ENCODE data around the gene PHF23. TPM values are rescaled to one million over a fixed set of nuclear protein-coding genes. Genes with fewer than 3 reads are reported as not detected.

Gene PHF23
- total RNA-seq, 1 donor: 24.2 TPM

GRCh38 chr17:7207120-7208001 lies 31.9 kb downstream of the PHF23 start:
- DNase-seq (ENCODE audit: low read depth in 2 of 3, low spot score in 2 of 3): no peak

GRCh38 chr17:7205561-7205960 lies 33.7 kb downstream of the PHF23 start:
- DNase-seq (ENCODE audit: low read depth in 2 of 3, low spot score in 2 of 3): no peak

GRCh38 chr17:7204828-7205461 lies 34.3 kb downstream of the PHF23 start:
- peak; percentile 95 to 97 (median 96) for DNase-seq (ENCODE audit: low read depth in 2 of 3, low spot score in 2 of 3)

- DNase-seq (ENCODE audit: low read depth in 2 of 3, low spot score in 2 of 3): no peak
Observed at GRCh38 chr17:7204336-7204735, 34.9 kb downstream of the PHF23 start.

- no peak for DNase-seq (ENCODE audit: low read depth in 2 of 3, low spot score in 2 of 3)
Observed at GRCh38 chr17:7203391-7203790, 35.9 kb downstream of the PHF23 start.

- no peak for DNase-seq (ENCODE audit: low read depth in 2 of 3, low spot score in 2 of 3)
Observed at GRCh38 chr17:7196651-7197401, 42.4 kb downstream of the PHF23 start.

GRCh38 chr17:7195971-7196370 lies 43.3 kb downstream of the PHF23 start:
- no peak for DNase-seq (ENCODE audit: low read depth in 2 of 3, low spot score in 2 of 3)

GRCh38 chr17:7192271-7192937 lies 46.9 kb downstream of the PHF23 start:
- DNase-seq (ENCODE audit: low read depth in 2 of 3, low spot score in 2 of 3): no peak

- peak in 1 of 3 donors; percentile 38 for DNase-seq (ENCODE audit: low read depth in 2 of 3, low spot score in 2 of 3)
Observed at GRCh38 chr17:7191571-7192270, 47.5 kb downstream of the PHF23 start.

- no peak for DNase-seq (ENCODE audit: low read depth in 2 of 3, low spot score in 2 of 3)
Observed at GRCh38 chr17:7191069-7191468, 48.2 kb downstream of the PHF23 start.

GRCh38 chr17:7190276-7190917 lies 48.9 kb downstream of the PHF23 start:
- DNase-seq (ENCODE audit: low read depth in 2 of 3, low spot score in 2 of 3): no peak

GRCh38 chr17:7186241-7186640 lies 53.0 kb downstream of the PHF23 start:
- DNase-seq (ENCODE audit: low read depth in 2 of 3, low spot score in 2 of 3): peak in 2 of 3 donors; percentile 15 to 35

Small RNA genes lying within 50 kb of the gene (small RNA-seq; reads per million reads assigned to genes)
- not detected for gene AC120057.4
- gene MIR324: 138 reads per million, percentile 97 among the genes with 10 or more reads in this experiment
- not detected for gene RF00019

Other genes starting within 250 kb of the PHF23 start
- gene ALOX12, start 243.4 kb downstream of the PHF23 start, total RNA-seq: 4.3 TPM
- 43.4 TPM for gene RNASEK, start 226.8 kb downstream of the PHF23 start, total RNA-seq
- gene BCL6B, start 216.4 kb downstream of the PHF23 start, total RNA-seq: 17.8 TPM
- 3.0 TPM for gene SLC16A13, start 203.4 kb downstream of the PHF23 start, total RNA-seq
- 0.54 TPM for gene SLC16A11, start 195.4 kb downstream of the PHF23 start, total RNA-seq
- gene CLEC10A, start 159.2 kb downstream of the PHF23 start, total RNA-seq: under 0.01 TPM
- gene ASGR2, start 124.6 kb downstream of the PHF23 start, total RNA-seq: 0.54 TPM
- 7.3 TPM for gene ASGR1, start 60.1 kb downstream of the PHF23 start, total RNA-seq
- gene DLG4, start 19.6 kb downstream of the PHF23 start, total RNA-seq: 26.9 TPM
- 191 TPM for gene ACADVL, start 19.5 kb downstream of the PHF23 start, total RNA-seq
- gene DVL2, start 4.9 kb downstream of the PHF23 start, total RNA-seq: 78.6 TPM
- gene GABARAP, start 3.0 kb upstream of the PHF23 start, total RNA-seq: 121 TPM
- 62.7 TPM for gene CTDNEP1, start 12.3 kb upstream of the PHF23 start, total RNA-seq
- 54.7 TPM for gene ELP5, start 12.8 kb upstream of the PHF23 start, total RNA-seq
- gene CLDN7, start 23.0 kb upstream of the PHF23 start, total RNA-seq: 9.7 TPM
- gene SLC2A4, start 42.3 kb upstream of the PHF23 start, total RNA-seq: 1.9 TPM
- gene YBX2, start 55.2 kb upstream of the PHF23 start, total RNA-seq: 0.27 TPM
- 522 TPM for gene EIF5A, start 68.2 kb upstream of the PHF23 start, total RNA-seq
- 70.3 TPM for gene GPS2, start 75.9 kb upstream of the PHF23 start, total RNA-seq
- 37.4 TPM for gene NEURL4, start 89.9 kb upstream of the PHF23 start, total RNA-seq
- 109 TPM for gene ACAP1, start 97.1 kb upstream of the PHF23 start, total RNA-seq
- 5.1 TPM for gene KCTD11, start 112.7 kb upstream of the PHF23 start, total RNA-seq
- gene TMEM95, start 115.7 kb upstream of the PHF23 start, total RNA-seq: not detected
- gene TNK1, start 141.6 kb upstream of the PHF23 start, total RNA-seq: 4.3 TPM
- 26.9 TPM for gene PLSCR3, start 155.1 kb upstream of the PHF23 start, total RNA-seq
- 141 TPM for gene TMEM256, start 164.6 kb upstream of the PHF23 start, total RNA-seq
- gene NLGN2, start 168.4 kb upstream of the PHF23 start, total RNA-seq: 6.7 TPM
- gene SPEM1, start 180.9 kb upstream of the PHF23 start, total RNA-seq: not detected
- under 0.01 TPM for gene SPEM2, start 186.2 kb upstream of the PHF23 start, total RNA-seq
- not detected for gene SPEM3, start 189.4 kb upstream of the PHF23 start, total RNA-seq
- 17.0 TPM for gene TMEM102, start 196.0 kb upstream of the PHF23 start, total RNA-seq
- gene FGF11, start 200.1 kb upstream of the PHF23 start, total RNA-seq: 0.54 TPM
- gene CHRNB1, start 205.6 kb upstream of the PHF23 start, total RNA-seq: 26.1 TPM
- 17.8 TPM for gene ZBTB4, start 240.2 kb upstream of the PHF23 start, total RNA-seq
- not detected for gene SLC35G6, start 242.0 kb upstream of the PHF23 start, total RNA-seq
- 234 TPM for gene POLR2A, start 244.9 kb upstream of the PHF23 start, total RNA-seq